Right atrium auricular region (tissue), 2 donors: ENCODE measurements around the gene GPRC5D. TPM values are rescaled to one million over a fixed set of nuclear protein-coding genes. Genes with fewer than 3 reads are reported as not detected.

Experiments used
- DNase-seq: peaks from one replicate; pipeline ENCODE4 v3.0.0-alpha.2; 2019; ENCODE audit warnings: low spot score
- H3K27ac ChIP-seq, 2 donors: fragments of 200-600 bp; sonication (generic); 1 replicate in 1 of 2; 2 replicates in 1 of 2; pipeline ENCODE4 v1.5.1; 2016 to 2019
- H3K27me3 ChIP-seq, 2 donors: fragments of 200-600 bp; sonication (generic); one replicate each; pipeline versions ENCODE4 v1.5.1 to v1.6.0; 2017 to 2019
- H3K36me3 ChIP-seq: fragments of 200-600 bp; sonication (generic); one replicate; pipeline ENCODE4 v1.5.1; 2016
- H3K4me1 ChIP-seq, 2 donors: fragments of 200-600 bp; sonication (generic); one replicate each; pipeline versions ENCODE4 v1.5.1 to v1.6.0; 2017 to 2019
- H3K4me3 ChIP-seq, 2 donors: fragments of 200-600 bp; sonication (generic); 1 replicate in 1 of 2; 2 replicates in 1 of 2; pipeline ENCODE4 v1.5.1; 2017 to 2019; ENCODE audit warnings: mild to moderate bottlenecking in 1 of 2, moderate library complexity in 1 of 2
- H3K9me3 ChIP-seq, 2 donors: fragments of 200-600 bp; sonication (generic); one replicate each; pipeline ENCODE4 v1.5.1; 2019
- total RNA-seq, 2 donors: library from RNA; depleted of rRNA; stranded (reverse); fragments of >200 nt; gene quantifications; one replicate each; pipeline ENCODE4 v1.1.0, GENCODE V29; 2016
- TF ChIP-seq, protein P1 (sequence below), 2 donors: fragments of 200-600 bp; sonication (generic); IDR thresholded peaks; one replicate each; pipeline ENCODE4 v1.5.1; 2019; ENCODE audit warnings: antibody characterized with exemption in 2 of 2

The GPRC5D gene
- total RNA-seq, 2 donors from 2014 or later = not detected

DNA sequence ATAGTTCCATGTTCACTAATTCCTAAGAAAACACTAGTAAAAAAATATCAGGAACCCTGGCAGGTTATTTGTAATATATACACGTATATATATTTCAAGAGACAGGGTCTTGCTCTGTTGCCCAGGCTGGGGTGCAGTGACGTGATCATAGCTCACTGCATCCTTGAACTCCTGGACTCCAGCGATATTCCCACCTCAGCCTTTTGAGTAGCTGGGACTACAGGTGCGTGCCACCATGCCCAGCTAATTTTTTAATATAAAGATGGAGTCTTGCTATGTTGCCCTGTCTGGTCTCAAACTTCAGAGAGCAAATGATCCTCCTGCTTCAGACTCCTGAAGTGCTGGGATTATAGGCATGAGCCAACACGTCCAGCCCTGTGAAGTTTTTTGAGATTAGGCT, 44.4 kb downstream of the GPRC5D start:
- peaks cover 0 to 8% of the 10 kb centered on the region in 2 donors for H3K4me1 ChIP-seq
- H3K36me3 ChIP-seq = no peaks in the 10 kb centered on the region
- no peak for DNase-seq
- H3K4me3 ChIP-seq = no peak overlapping the region
- H3K27ac ChIP-seq = no peak overlapping the region
- TF ChIP-seq, protein P1, sequence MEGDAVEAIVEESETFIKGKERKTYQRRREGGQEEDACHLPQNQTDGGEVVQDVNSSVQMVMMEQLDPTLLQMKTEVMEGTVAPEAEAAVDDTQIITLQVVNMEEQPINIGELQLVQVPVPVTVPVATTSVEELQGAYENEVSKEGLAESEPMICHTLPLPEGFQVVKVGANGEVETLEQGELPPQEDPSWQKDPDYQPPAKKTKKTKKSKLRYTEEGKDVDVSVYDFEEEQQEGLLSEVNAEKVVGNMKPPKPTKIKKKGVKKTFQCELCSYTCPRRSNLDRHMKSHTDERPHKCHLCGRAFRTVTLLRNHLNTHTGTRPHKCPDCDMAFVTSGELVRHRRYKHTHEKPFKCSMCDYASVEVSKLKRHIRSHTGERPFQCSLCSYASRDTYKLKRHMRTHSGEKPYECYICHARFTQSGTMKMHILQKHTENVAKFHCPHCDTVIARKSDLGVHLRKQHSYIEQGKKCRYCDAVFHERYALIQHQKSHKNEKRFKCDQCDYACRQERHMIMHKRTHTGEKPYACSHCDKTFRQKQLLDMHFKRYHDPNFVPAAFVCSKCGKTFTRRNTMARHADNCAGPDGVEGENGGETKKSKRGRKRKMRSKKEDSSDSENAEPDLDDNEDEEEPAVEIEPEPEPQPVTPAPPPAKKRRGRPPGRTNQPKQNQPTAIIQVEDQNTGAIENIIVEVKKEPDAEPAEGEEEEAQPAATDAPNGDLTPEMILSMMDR (IDR thresholded peaks at IDR 0.05) = no peak
- no peaks in the 10 kb centered on the region for H3K9me3 ChIP-seq
- no peaks in the 10 kb centered on the region for H3K27me3 ChIP-seq

DNA sequence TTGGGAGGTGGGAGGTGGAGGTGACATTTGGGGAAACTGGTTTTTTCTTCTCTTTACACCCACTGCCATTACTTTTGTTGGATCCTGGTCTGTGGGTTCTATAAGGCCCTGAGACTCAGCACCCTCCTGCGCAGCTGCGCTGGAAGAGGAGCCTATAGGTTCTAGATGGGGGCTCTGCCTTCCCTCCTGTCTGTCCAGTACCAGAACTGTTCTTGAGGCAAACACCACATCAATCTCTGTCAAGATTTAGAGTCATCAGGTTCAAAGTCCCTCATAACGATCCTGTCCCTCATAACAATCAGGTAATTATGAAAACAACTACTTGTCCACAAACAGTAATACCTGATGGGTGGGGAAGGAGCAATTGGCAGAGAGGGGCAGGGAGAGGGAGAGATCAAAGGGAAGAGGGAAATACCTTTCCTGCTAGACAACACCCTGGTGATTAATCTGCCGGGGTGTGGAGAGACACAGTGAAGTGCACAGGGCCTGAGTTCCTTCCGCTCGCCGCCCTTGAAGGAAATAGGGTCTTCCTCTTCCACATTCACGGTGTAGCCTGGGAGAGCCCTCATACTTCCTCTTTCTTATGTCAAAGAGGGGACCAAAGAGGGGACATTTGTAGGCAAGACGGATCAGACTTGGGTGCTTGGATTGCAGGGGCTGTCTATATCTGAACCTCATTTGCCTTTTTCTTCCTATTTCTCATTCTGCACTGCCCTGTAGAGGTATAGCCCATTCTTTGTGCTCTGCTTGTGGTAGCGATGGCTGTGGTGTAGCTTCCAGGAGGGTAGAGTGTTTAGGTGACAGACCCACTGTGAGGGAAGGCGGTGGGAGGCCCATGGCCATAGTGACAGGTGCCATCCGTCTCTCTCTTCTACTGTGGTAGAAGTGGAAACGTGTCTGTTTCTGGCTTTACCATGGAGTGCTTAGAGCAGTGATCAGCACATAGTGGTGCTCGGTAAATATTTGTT, 48.0 kb downstream of the GPRC5D start:
- Histone ChIP-seq H3K27ac (no peak overlapping the region), H3K4me3 (no peak overlapping the region), H3K36me3 (no peaks in the 10 kb centered on the region), H3K27me3 (no peaks in the 10 kb centered on the region), H3K4me1 (no peaks in the 10 kb centered on the region), H3K9me3 (no peaks in the 10 kb centered on the region)
- TF ChIP-seq, protein P1 (IDR thresholded peaks at IDR 0.05) = no peak
- no peak for DNase-seq

DNA sequence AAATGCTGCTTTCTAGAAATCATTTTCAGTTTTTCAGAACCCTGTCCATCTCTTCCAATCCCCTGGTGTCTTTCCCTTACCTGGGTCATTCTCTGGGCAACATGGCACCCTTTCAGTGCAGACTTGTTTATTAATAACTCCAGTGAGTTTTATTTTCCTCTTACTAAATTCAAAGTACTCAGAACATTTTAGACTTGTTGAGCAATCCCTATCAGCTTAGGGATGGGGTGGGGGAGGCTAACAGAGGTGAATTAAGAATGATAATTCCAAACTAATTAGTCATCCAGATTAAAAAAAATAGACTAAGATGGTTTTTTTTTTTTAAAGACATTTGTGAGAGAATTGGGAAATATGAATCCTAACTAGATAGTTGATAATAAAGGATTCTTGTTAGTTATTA, 49.9 kb downstream of the GPRC5D start:
- TF ChIP-seq, protein P1 (IDR thresholded peaks at IDR 0.05) = no peak
- Histone ChIP-seq H3K9me3 (no peaks in the 10 kb centered on the region), H3K4me3 (no peak overlapping the region), H3K27me3 (no peaks in the 10 kb centered on the region), H3K4me1 (no peaks in the 10 kb centered on the region), H3K36me3 (no peaks in the 10 kb centered on the region), H3K27ac (peak overlapping the region; percentile 72 to 79)
- no peak for DNase-seq

DNA sequence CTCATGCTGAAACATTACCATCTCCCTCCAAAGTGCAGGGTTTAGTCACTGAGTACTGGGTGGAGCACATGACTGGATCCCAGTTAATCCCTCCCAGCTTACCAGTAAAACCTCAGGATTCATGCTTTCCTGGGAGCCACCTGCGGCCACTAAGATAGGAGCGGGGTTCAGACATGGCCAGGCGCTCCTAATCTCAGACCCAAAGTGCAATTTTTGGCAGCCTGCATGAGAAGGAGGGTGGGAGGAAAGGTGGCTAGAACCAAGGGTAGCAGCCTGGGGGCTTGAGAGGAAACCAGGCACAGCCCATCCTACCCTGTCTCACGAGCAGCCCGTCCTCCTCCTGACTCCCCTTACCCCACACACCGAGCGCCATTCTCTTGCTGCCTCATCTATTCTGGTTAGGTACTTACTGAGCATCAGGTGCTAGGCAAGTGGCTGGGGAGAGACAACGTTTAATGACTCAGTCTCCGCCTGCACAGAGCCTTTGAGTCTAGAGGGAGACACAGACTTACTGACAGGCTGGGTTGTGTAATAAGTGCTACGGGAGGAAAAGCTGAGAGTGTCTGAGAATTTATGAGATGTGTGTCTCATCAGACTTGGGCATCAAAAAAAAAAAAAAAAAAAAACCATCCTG, 50.7 kb downstream of the GPRC5D start:
- Histone ChIP-seq H3K4me1 (no peaks in the 10 kb centered on the region), H3K36me3 (no peaks in the 10 kb centered on the region), H3K4me3 (no peak overlapping the region), H3K27ac (peak overlapping the region; percentile 72 to 79), H3K9me3 (no peaks in the 10 kb centered on the region), H3K27me3 (no peaks in the 10 kb centered on the region)
- TF ChIP-seq, protein P1 (IDR thresholded peaks at IDR 0.05) = no peak
- peak; percentile 85 for DNase-seq

DNA sequence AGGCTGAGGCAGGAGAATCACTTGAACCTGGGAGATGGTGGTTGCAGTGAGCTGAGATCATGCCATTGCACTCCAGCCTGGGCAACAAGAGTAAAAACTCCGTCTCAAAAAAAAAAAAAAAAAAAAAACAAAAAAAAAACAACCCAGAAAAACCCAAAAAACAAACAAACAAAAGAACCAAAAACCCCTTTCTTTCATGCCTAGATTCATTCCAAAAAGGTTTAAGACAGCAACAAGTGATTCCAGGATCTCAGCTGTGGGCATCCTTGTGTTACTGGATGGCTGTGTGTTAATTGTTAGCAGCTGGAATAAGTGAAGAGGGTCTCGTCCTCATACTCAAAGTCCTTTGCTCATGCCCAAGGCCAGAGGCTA, 51.2 kb downstream of the GPRC5D start:
- Histone ChIP-seq H3K4me1 (no peaks in the 10 kb centered on the region), H3K4me3 (no peak overlapping the region), H3K36me3 (no peaks in the 10 kb centered on the region), H3K9me3 (no peaks in the 10 kb centered on the region), H3K27me3 (no peaks in the 10 kb centered on the region), H3K27ac (peak overlapping the region; percentile 72 to 79)
- no peak for DNase-seq
- TF ChIP-seq, protein P1 (IDR thresholded peaks at IDR 0.05) = no peak
